Measurements from ENCODE around the gene MPV17. TPM values are rescaled to one million over a fixed set of nuclear protein-coding genes. Genes with fewer than 3 reads are reported as not detected.

The MPV17 gene
- total and polyA plus RNA-seq, 9 donors, result 47.0 to 169 (median 60.4) TPM

GRCh38 chr2:27288610-27289009 lies 34.3 kb downstream of the MPV17 start:
- TF ChIP-seq CTCF (IDR thresholded peaks at IDR 0.05) (no peak), POLR2A (IDR thresholded peaks at IDR 0.05) (no peak), EP300 (IDR thresholded peaks at IDR 0.05) (no peak)
- 45 to 52% (median 51%) methylated on average over 3 of the region's 3 CpGs for WGBS, 3 donors
- DNase-seq, result no peak
- Histone ChIP-seq H3K27ac (no peak overlapping the region), H3K9me3 (no peaks in the 10 kb centered on the region), H3K36me3 (no peaks in the 10 kb centered on the region), H3K27me3 (no peaks in the 10 kb centered on the region), H3K4me1 (ENCODE audit: insufficient read depth) (no peaks in the 10 kb centered on the region), H3K4me3 (no peak overlapping the region)
- intact Hi-C loops (cut with DNase I), result loop anchor here in 3 of 4 donors (10.0 kb wide), 3 partner anchors 324 to 444 kb away; partner anchors contain the start of gene DPYSL5 (in 2 of the 3)

- H3K4me1 ChIP-seq (ENCODE audit: insufficient read depth), result no peaks in the 10 kb centered on the region
- no peak overlapping the region for H3K27ac ChIP-seq
- H3K9me3 ChIP-seq, result no peaks in the 10 kb centered on the region
- H3K27me3 ChIP-seq, result no peaks in the 10 kb centered on the region
- WGBS, 3 donors, result 57 to 76% (median 58%) methylated on average over 6 of the region's 6 CpGs
- no peaks in the 10 kb centered on the region for H3K36me3 ChIP-seq
- intact Hi-C loops (cut with DNase I), result loop anchor here in 3 of 4 donors (10.0 kb wide), 3 partner anchors 321 to 441 kb away; partner anchors contain the start of gene DPYSL5 (in 2 of the 3)
- DNase-seq, result no peak
- no peak overlapping the region for H3K4me3 ChIP-seq
- no peak for TF ChIP-seq CTCF (IDR thresholded peaks at IDR 0.05)
- TF ChIP-seq EP300 (IDR thresholded peaks at IDR 0.05), result no peak
- no peak for TF ChIP-seq POLR2A (IDR thresholded peaks at IDR 0.05)
Observed at GRCh38 chr2:27285481-27285880, 37.4 kb downstream of the MPV17 start.

DNA sequence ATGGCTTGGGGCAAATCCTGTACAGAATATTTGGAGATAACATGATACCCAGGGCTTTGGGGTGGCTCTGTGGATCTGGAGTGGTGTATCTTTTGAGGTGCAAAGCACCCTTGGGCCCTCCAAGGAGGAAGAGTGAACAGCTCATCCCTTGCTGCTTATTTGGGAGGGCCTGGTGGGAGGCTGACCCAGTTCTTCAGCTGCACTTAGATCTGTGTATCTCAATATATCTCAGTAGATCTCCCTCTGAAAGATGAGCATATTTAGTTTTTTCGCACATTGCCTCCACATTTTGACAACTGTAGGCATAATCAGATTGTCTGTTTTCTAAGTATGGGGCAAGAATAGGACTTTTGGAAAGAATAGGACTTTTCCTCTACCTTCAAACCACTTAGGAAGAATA lies 37.9 kb downstream of the MPV17 start:
- DNase-seq, result no peak
- TF ChIP-seq EP300 (IDR thresholded peaks at IDR 0.05), result no peak
- no peak for TF ChIP-seq CTCF (IDR thresholded peaks at IDR 0.05)
- no peak for TF ChIP-seq POLR2A (IDR thresholded peaks at IDR 0.05)

GRCh38 chr2:27282892-27283291 lies 40.0 kb downstream of the MPV17 start:
- Histone ChIP-seq H3K9me3 (no peaks in the 10 kb centered on the region), H3K27ac (no peak overlapping the region), H3K4me1 (ENCODE audit: insufficient read depth) (no peaks in the 10 kb centered on the region), H3K36me3 (no peaks in the 10 kb centered on the region), H3K27me3 (no peaks in the 10 kb centered on the region), H3K4me3 (no peak overlapping the region)
- 24 to 37% (median 26%) methylated on average over 5 of the region's 5 CpGs for WGBS, 3 donors
- intact Hi-C loops (cut with DNase I), result loop anchor here in 3 of 4 donors (5.0 to 10.0 kb wide), 4 partner anchors 186 to 438 kb away; partner anchors contain the start of gene DPYSL5 (in 2 of the 3)
- no peak for TF ChIP-seq CTCF (IDR thresholded peaks at IDR 0.05)
- TF ChIP-seq EP300 (IDR thresholded peaks at IDR 0.05), result no peak
- no peak for DNase-seq

More for the DNA sequence above, 37.9 kb downstream of the MPV17 start:
- H3K27ac ChIP-seq, result no peak overlapping the region
- H3K36me3 ChIP-seq, result no peaks in the 10 kb centered on the region
- H3K4me3 ChIP-seq, result no peak overlapping the region
- intact Hi-C loops (cut with DNase I), result loop anchor here in 3 of 4 donors (5.0 to 10.0 kb wide), 4 partner anchors 188 to 440 kb away; partner anchors contain the start of gene DPYSL5 (in 2 of the 3)
- H3K27me3 ChIP-seq, result no peaks in the 10 kb centered on the region
- 94 to 97% (median 96%) methylated on average over 1 of the region's 1 CpG for WGBS, 3 donors
- no peaks in the 10 kb centered on the region for H3K4me1 ChIP-seq (ENCODE audit: insufficient read depth)
- H3K9me3 ChIP-seq, result no peaks in the 10 kb centered on the region

All from ovary (tissue), 9 donors.